ENCODE data around the gene HSF4. TPM values are rescaled to one million over a fixed set of nuclear protein-coding genes. Genes with fewer than 3 reads are reported as not detected.

The HSF4 gene
- total and polyA plus RNA-seq, 2 experiments from 2014 or later, result 5.5 to 15.7 TPM

GRCh38 chr16:67155295-67156142 lies 9.0 kb upstream of the HSF4 start:
- Histone ChIP-seq H3K4me2 (peak overlapping the region; percentile 91), H3K79me2 (no peaks in the 10 kb centered on the region), H3K36me3 (replicated peaks; ENCODE audit: insufficient read depth, low read depth) (no peaks in the 10 kb centered on the region), H3K27ac (no peak overlapping the region), H2AFZ (no peak overlapping the region), H3K9me3 (ENCODE audit: low read depth) (no peaks in the 10 kb centered on the region), H3K4me1 (ENCODE audit: insufficient read depth) (peaks cover 19% of the 10 kb centered on the region), H3K4me3 (no peak overlapping the region), H4K20me1 (ENCODE audit: insufficient read depth, poor library complexity, severe bottlenecking) (no peaks in the 10 kb centered on the region), H3K27me3 (peaks cover 28% of the 10 kb centered on the region), H3K9me2 (replicated peaks; ENCODE audit: insufficient read depth) (no peaks in the 10 kb centered on the region)
- no peak for TF ChIP-seq EZH2 (IDR thresholded peaks at IDR 0.05; ENCODE audit: borderline replicate concordance)
- TF ChIP-seq EZH2phosphoT487 (IDR thresholded peaks at IDR 0.05; ENCODE audit: low read depth, severe bottlenecking, unreplicated experiment), result no peak
- TF ChIP-seq, protein P1, sequence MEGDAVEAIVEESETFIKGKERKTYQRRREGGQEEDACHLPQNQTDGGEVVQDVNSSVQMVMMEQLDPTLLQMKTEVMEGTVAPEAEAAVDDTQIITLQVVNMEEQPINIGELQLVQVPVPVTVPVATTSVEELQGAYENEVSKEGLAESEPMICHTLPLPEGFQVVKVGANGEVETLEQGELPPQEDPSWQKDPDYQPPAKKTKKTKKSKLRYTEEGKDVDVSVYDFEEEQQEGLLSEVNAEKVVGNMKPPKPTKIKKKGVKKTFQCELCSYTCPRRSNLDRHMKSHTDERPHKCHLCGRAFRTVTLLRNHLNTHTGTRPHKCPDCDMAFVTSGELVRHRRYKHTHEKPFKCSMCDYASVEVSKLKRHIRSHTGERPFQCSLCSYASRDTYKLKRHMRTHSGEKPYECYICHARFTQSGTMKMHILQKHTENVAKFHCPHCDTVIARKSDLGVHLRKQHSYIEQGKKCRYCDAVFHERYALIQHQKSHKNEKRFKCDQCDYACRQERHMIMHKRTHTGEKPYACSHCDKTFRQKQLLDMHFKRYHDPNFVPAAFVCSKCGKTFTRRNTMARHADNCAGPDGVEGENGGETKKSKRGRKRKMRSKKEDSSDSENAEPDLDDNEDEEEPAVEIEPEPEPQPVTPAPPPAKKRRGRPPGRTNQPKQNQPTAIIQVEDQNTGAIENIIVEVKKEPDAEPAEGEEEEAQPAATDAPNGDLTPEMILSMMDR (IDR thresholded peaks at IDR 0.05; ENCODE audit: poor library complexity), result peak; percentile 78
- DNase-seq (ENCODE audit: low spot score), result peak; percentile 92
- 7% methylated on average over 66 of the region's 74 CpGs for WGBS (ENCODE audit: low lambda C conversion rate, missing lambda C conversion rate)

DNA sequence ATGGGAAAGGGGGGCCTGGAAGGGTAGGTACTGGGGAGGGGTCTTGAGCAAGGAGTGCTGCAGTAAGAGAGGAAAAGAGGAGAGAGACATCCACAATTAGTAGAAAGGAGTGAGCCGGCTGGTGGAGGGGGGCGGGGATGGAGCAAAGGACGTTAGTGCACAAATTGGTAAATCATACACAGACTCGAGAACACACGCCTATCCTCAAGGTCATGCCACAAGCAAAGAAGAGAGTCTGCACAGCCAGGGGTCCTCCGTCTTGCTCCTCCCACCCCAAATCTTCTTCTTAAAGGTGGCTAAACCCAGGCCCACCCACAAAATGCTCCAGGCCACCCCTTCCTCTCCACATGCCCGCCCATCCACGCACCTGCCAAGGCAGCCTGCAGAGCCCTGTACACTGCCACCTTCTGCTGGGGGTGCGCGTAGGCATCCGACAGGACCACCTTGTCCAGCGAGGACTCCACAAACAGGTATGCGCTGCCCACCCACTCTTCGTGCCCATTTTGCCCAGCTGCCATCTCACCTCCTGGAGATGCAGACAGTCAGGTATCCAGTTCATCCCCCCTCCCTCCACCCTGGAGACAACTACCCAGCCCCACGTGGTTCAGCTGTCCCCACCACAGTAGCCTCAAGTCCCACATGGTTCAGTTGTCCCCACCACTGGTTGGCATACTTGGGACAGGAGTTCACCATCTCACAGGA lies 8.3 kb upstream of the HSF4 start:
- Histone ChIP-seq H3K4me2 (peak overlapping the region; percentile 91), H3K9me3 (ENCODE audit: low read depth) (no peaks in the 10 kb centered on the region)

GRCh38 chr16:67157106-67157748 lies 7.3 kb upstream of the HSF4 start:
- Histone ChIP-seq H3K4me2 (no peak overlapping the region), H3K27ac (no peak overlapping the region), H3K4me1 (ENCODE audit: insufficient read depth) (peaks cover 18% of the 10 kb centered on the region), H3K9me3 (ENCODE audit: low read depth) (no peaks in the 10 kb centered on the region), H2AFZ (no peak overlapping the region), H3K79me2 (no peaks in the 10 kb centered on the region), H3K27me3 (peaks cover 38% of the 10 kb centered on the region), H4K20me1 (ENCODE audit: insufficient read depth, poor library complexity, severe bottlenecking) (peaks cover 4% of the 10 kb centered on the region), H3K9me2 (replicated peaks; ENCODE audit: insufficient read depth) (no peaks in the 10 kb centered on the region), H3K36me3 (replicated peaks; ENCODE audit: insufficient read depth, low read depth) (no peaks in the 10 kb centered on the region), H3K4me3 (no peak overlapping the region)
- DNase-seq (ENCODE audit: low spot score), result no peak
- TF ChIP-seq EZH2phosphoT487 (IDR thresholded peaks at IDR 0.05; ENCODE audit: low read depth, severe bottlenecking, unreplicated experiment) (no peak), EZH2 (IDR thresholded peaks at IDR 0.05; ENCODE audit: borderline replicate concordance) (no peak)
- TF ChIP-seq, protein P1 (IDR thresholded peaks at IDR 0.05; ENCODE audit: poor library complexity), result no peak
- WGBS (ENCODE audit: low lambda C conversion rate, missing lambda C conversion rate), result 64% methylated on average over 7 of the region's 7 CpGs

More for the DNA sequence above, 8.3 kb upstream of the HSF4 start:
- H3K27ac ChIP-seq, result no peak overlapping the region
- H3K4me1 ChIP-seq (ENCODE audit: insufficient read depth), result peaks cover 21% of the 10 kb centered on the region
- H3K9me2 ChIP-seq (replicated peaks; ENCODE audit: insufficient read depth), result no peaks in the 10 kb centered on the region
- H3K27me3 ChIP-seq, result peaks cover 28% of the 10 kb centered on the region
- TF ChIP-seq EZH2phosphoT487 (IDR thresholded peaks at IDR 0.05; ENCODE audit: low read depth, severe bottlenecking, unreplicated experiment), result no peak
- 56% methylated on average over 15 of the region's 15 CpGs for WGBS (ENCODE audit: low lambda C conversion rate, missing lambda C conversion rate)
- H4K20me1 ChIP-seq (ENCODE audit: insufficient read depth, poor library complexity, severe bottlenecking), result no peaks in the 10 kb centered on the region
- H3K4me3 ChIP-seq, result no peak overlapping the region
- no peak overlapping the region for H2AFZ ChIP-seq
- no peak for DNase-seq (ENCODE audit: low spot score)
- no peaks in the 10 kb centered on the region for H3K36me3 ChIP-seq (replicated peaks; ENCODE audit: insufficient read depth, low read depth)
- no peaks in the 10 kb centered on the region for H3K79me2 ChIP-seq

All from hepatocyte (in vitro differentiated cells).